ENCODE results near the gene APBB2.
A peak's percentile ranks its signal among the peaks of the same experiment; 100 is the strongest.

The APBB2 gene

DNA sequence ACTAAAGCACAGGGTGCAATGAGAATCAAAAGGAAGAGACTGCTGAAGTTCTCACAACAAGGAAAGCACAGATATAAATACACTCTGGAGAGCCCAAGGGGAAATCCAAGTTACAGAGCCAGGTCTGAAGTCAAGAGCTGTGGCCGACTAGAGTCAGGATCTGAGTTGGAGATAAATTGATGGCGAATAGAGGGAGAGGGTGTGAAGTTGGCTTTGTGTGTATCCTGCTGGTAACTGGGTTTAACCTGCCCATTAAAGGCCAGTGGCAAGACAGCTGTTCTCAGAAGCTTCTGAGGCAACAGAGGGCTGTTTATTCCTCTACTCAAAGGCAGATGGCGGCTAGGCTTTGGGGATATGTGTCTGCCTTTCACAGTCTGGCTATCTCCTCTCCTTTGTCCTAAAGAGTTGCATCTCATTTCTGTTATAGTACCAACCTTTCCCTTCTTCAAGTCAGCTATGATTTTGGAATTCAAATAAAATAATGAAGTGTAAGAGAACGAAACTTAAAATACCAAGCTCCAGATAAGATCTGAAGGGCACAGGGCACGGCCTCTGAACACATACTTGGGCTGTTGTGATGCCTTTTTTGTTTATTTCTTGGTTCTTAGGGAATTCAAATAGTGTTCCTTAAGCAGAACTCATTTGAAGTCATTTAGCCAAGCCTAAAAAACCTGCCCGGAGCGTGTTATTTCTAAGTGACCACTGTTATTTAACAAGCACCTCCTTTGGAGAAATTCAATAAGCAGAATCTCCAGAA lies 142.1 kb downstream of the APBB2 start:
- TF ChIP-seq, protein P1, sequence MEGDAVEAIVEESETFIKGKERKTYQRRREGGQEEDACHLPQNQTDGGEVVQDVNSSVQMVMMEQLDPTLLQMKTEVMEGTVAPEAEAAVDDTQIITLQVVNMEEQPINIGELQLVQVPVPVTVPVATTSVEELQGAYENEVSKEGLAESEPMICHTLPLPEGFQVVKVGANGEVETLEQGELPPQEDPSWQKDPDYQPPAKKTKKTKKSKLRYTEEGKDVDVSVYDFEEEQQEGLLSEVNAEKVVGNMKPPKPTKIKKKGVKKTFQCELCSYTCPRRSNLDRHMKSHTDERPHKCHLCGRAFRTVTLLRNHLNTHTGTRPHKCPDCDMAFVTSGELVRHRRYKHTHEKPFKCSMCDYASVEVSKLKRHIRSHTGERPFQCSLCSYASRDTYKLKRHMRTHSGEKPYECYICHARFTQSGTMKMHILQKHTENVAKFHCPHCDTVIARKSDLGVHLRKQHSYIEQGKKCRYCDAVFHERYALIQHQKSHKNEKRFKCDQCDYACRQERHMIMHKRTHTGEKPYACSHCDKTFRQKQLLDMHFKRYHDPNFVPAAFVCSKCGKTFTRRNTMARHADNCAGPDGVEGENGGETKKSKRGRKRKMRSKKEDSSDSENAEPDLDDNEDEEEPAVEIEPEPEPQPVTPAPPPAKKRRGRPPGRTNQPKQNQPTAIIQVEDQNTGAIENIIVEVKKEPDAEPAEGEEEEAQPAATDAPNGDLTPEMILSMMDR (IDR thresholded peaks at IDR 0.05; ENCODE audit: low read depth, low read length) = no peak
- no peak for DNase-seq (ENCODE audit: low read depth in 2 of 2)
- H3K4me3 ChIP-seq (replicated peaks in 1 of 2; ENCODE audit: low read depth in 2 of 2, low read length in 2 of 2) = no peak overlapping the region

DNA sequence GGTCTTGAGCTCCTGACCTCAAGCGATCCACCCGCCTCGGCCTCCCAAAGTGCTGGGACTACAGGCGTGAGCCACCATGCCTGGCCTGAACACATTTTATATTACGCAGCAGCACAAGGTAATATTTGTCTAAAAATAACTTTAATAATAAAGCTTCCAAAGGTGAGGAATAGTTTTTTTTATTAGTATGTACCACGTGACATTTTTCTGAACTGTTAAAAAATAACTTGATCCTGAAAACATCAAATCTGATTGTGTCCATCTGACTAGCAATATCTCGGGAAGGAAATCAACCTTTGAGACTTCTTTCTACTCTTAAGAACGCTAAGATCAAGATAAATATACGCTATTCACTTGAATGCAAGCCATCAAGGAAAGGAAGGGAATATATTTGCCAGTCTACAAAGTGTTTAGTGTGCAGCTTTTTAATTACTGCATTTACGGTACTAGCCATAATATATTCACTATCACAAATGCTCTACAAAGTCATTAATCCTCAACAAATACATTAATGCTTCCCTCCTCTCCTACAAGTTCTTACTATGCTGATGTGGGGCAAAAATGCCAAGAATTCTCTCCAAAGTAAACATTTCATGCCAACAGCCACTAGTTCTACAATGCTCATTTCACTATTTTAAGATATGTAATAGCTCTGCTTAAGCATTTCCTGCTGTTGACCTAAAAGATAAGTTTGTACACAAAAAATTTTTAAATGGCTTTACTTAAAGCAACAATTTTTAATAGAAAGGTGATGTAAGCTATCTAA lies 143.6 kb downstream of the APBB2 start:
- DNase-seq (ENCODE audit: low read depth in 2 of 2) = peak in 1 of 2 donors; percentile 66
- TF ChIP-seq, protein P1 (IDR thresholded peaks at IDR 0.05; ENCODE audit: low read depth, low read length) = no peak
- no peak overlapping the region for H3K4me3 ChIP-seq (replicated peaks in 1 of 2; ENCODE audit: low read depth in 2 of 2, low read length in 2 of 2)

DNA sequence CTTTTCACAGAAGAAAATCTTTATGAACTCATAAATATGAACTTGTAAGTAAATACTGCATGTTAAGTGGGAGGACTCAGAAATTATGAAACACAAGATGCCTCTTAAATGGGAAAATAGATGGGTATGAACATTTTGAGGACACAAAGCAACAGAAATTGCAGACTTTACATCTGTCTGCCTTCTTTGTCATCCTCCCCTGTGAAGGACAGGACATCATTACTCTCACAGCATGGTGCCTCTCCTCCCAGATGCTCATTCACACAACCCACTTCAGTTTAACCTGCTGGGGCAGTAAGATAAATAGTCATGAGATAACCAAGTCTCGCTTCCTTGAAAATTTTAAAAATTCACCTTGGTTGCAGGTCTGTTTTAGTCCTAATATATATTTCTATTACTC lies 144.5 kb downstream of the APBB2 start:
- TF ChIP-seq, protein P1 (IDR thresholded peaks at IDR 0.05; ENCODE audit: low read depth, low read length) = no peak
- no peak for DNase-seq (ENCODE audit: low read depth in 2 of 2)
- no peak overlapping the region for H3K4me3 ChIP-seq (replicated peaks in 1 of 2; ENCODE audit: low read depth in 2 of 2, low read length in 2 of 2)

DNA sequence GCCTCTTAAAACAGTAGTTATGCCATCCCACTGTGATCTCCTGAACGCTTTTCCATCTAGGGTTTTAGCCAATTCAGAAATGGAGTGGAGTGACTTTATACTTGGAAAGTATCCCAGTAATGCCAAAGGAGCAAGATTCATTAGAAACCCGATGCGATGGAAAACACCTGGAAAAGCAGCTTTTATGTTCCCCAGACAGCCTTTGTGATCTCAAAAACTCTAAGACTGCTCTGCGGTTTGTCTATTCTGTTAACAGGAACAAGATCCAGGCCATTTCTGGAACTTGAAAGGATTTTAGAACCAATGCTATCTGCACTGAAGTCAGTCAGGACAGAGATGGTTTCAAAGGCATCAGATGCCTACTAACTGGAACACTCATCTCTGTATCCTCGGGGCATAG lies 145.1 kb downstream of the APBB2 start:
- TF ChIP-seq, protein P1 (IDR thresholded peaks at IDR 0.05; ENCODE audit: low read depth, low read length) = no peak
- no peak overlapping the region for H3K4me3 ChIP-seq (replicated peaks in 1 of 2; ENCODE audit: low read depth in 2 of 2, low read length in 2 of 2)
- peak in 1 of 2 donors; percentile 46 for DNase-seq (ENCODE audit: low read depth in 2 of 2)

DNA sequence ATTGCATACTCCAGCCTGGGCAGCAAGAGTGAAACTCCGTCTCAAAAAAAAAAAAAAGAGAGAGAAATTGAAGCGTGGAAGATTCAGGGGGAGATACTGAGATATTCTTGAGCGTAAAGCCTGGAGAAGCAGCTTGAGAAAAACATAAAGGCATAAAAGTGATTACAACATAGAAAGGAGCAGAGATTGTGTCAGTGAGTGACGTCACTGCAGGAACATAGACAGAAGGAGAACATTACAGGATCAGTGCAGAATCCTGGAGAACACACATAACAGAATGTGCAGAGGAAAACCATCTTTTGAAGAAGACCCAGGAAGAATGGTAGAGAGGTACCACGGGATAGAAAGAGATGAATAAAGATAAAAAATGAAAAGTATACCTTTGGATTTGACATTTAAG lies 147.0 kb downstream of the APBB2 start:
- peak; percentile 43 to 56 for DNase-seq (ENCODE audit: low read depth in 2 of 2)
- H3K4me3 ChIP-seq (replicated peaks in 1 of 2; ENCODE audit: low read depth in 2 of 2, low read length in 2 of 2) = no peak overlapping the region
- TF ChIP-seq, protein P1 (IDR thresholded peaks at IDR 0.05; ENCODE audit: low read depth, low read length) = no peak

DNA sequence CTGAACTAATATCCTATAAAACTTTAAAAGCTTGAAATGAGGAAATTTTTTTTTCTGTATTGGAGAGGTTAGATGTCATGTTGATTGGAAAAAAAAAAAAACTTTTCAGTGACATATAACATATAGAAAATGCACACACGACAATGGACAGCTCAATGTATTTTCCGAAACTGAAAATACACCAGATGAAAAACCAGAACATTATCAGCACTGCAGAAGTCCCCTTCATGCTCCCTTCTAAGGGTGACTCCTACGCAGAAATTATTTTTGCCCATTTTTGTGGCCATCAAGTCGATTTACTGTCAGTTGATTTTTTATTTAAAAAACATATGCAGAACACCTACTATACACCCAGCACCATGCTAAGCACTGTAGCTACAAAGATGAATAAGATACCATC lies 148.3 kb downstream of the APBB2 start:
- no peak for DNase-seq (ENCODE audit: low read depth in 2 of 2)
- H3K4me3 ChIP-seq (replicated peaks in 1 of 2; ENCODE audit: low read depth in 2 of 2, low read length in 2 of 2) = no peak overlapping the region
- TF ChIP-seq, protein P1 (IDR thresholded peaks at IDR 0.05; ENCODE audit: low read depth, low read length) = no peak
